Measurements from ENCODE around the gene GMDS.
"Not testable (repeated sequence)": the region's sequence is repeated elsewhere in the genome, so short reads cannot be mapped to it uniquely, and the experiment has no call there.

Gene GMDS

GRCh38 chr6:1856381-1856780 is 389.0 kb downstream of the GMDS start:
- Histone ChIP-seq H3K4me3 (ENCODE audit: low read length) (no peak overlapping the region), H3K27me3 (ENCODE audit: insufficient read depth, low read length) (no peaks in the 10 kb centered on the region), H3K27ac (ENCODE audit: low read length) (no peak overlapping the region), H3K36me3 (ENCODE audit: insufficient read depth, low read depth, low read length) (no peaks in the 10 kb centered on the region), H3K4me1 (ENCODE audit: insufficient read depth, low read length) (peaks cover 13% of the 10 kb centered on the region), H3K9ac (ENCODE audit: low read depth, low read length) (no peak overlapping the region), H3K9me3 (ENCODE audit: insufficient read depth, low read depth, low read length) (no peaks in the 10 kb centered on the region)

GRCh38 chr6:1855890-1856289 is 389.5 kb downstream of the GMDS start:
- Histone ChIP-seq H3K27ac (ENCODE audit: low read length) (no peak overlapping the region), H3K9ac (ENCODE audit: low read depth, low read length) (no peak overlapping the region), H3K9me3 (ENCODE audit: insufficient read depth, low read depth, low read length) (no peaks in the 10 kb centered on the region), H3K4me3 (ENCODE audit: low read length) (no peak overlapping the region), H3K36me3 (ENCODE audit: insufficient read depth, low read depth, low read length) (no peaks in the 10 kb centered on the region), H3K27me3 (ENCODE audit: insufficient read depth, low read length) (no peaks in the 10 kb centered on the region), H3K4me1 (ENCODE audit: insufficient read depth, low read length) (peaks cover 13% of the 10 kb centered on the region)

GRCh38 chr6:1854296-1854695 is 391.1 kb downstream of the GMDS start:
- H3K9me3 ChIP-seq (ENCODE audit: insufficient read depth, low read depth, low read length): no peaks in the 10 kb centered on the region
- no peak overlapping the region for H3K27ac ChIP-seq (ENCODE audit: low read length)
- H3K9ac ChIP-seq (ENCODE audit: low read depth, low read length): no peak overlapping the region
- peaks cover 13% of the 10 kb centered on the region for H3K4me1 ChIP-seq (ENCODE audit: insufficient read depth, low read length)
- no peaks in the 10 kb centered on the region for H3K27me3 ChIP-seq (ENCODE audit: insufficient read depth, low read length)
- no peaks in the 10 kb centered on the region for H3K36me3 ChIP-seq (ENCODE audit: insufficient read depth, low read depth, low read length)
- no peak overlapping the region for H3K4me3 ChIP-seq (ENCODE audit: low read length)

GRCh38 chr6:1853761-1854160 is 391.6 kb downstream of the GMDS start:
- Histone ChIP-seq H3K27me3 (ENCODE audit: insufficient read depth, low read length) (no peaks in the 10 kb centered on the region), H3K4me1 (ENCODE audit: insufficient read depth, low read length) (peaks cover 13% of the 10 kb centered on the region), H3K27ac (ENCODE audit: low read length) (no peak overlapping the region), H3K9me3 (ENCODE audit: insufficient read depth, low read depth, low read length) (no peaks in the 10 kb centered on the region), H3K4me3 (ENCODE audit: low read length) (no peak overlapping the region), H3K9ac (ENCODE audit: low read depth, low read length) (no peak overlapping the region), H3K36me3 (ENCODE audit: insufficient read depth, low read depth, low read length) (no peaks in the 10 kb centered on the region)

GRCh38 chr6:1851681-1852456 is 393.5 kb downstream of the GMDS start:
- no peak overlapping the region for H3K9ac ChIP-seq (ENCODE audit: low read depth, low read length)
- no peak overlapping the region for H3K27ac ChIP-seq (ENCODE audit: low read length)
- no peaks in the 10 kb centered on the region for H3K36me3 ChIP-seq (ENCODE audit: insufficient read depth, low read depth, low read length)
- no peak overlapping the region for H3K4me3 ChIP-seq (ENCODE audit: low read length)
- no peaks in the 10 kb centered on the region for H3K9me3 ChIP-seq (ENCODE audit: insufficient read depth, low read depth, low read length)
- no peaks in the 10 kb centered on the region for H3K27me3 ChIP-seq (ENCODE audit: insufficient read depth, low read length)
- peaks cover 12% of the 10 kb centered on the region for H3K4me1 ChIP-seq (ENCODE audit: insufficient read depth, low read length)

- H3K27ac ChIP-seq (ENCODE audit: low read length): no peak overlapping the region
- no peaks in the 10 kb centered on the region for H3K27me3 ChIP-seq (ENCODE audit: insufficient read depth, low read length)
- H3K9me3 ChIP-seq (ENCODE audit: insufficient read depth, low read depth, low read length): peaks cover 8% of the 10 kb centered on the region
- no peak overlapping the region for H3K4me3 ChIP-seq (ENCODE audit: low read length)
- no peaks in the 10 kb centered on the region for H3K36me3 ChIP-seq (ENCODE audit: insufficient read depth, low read depth, low read length)
- H3K9ac ChIP-seq (ENCODE audit: low read depth, low read length): no peak overlapping the region
- peaks cover 2% of the 10 kb centered on the region; the same call in 1 of the 2 replicates for H3K4me1 ChIP-seq (ENCODE audit: insufficient read depth, low read length)
Measured at GRCh38 chr6:1850840-1851157, 394.6 kb downstream of the GMDS start.

GRCh38 chr6:1850121-1850839 is 395.1 kb downstream of the GMDS start:
- no peaks in the 10 kb centered on the region for H3K36me3 ChIP-seq (ENCODE audit: insufficient read depth, low read depth, low read length)
- H3K4me1 ChIP-seq (ENCODE audit: insufficient read depth, low read length): no peaks in the 10 kb centered on the region
- no peak overlapping the region for H3K9ac ChIP-seq (ENCODE audit: low read depth, low read length)
- H3K27ac ChIP-seq (ENCODE audit: low read length): no peak overlapping the region
- peaks cover 13% of the 10 kb centered on the region for H3K9me3 ChIP-seq (ENCODE audit: insufficient read depth, low read depth, low read length)
- no peaks in the 10 kb centered on the region for H3K27me3 ChIP-seq (ENCODE audit: insufficient read depth, low read length)
- no peak overlapping the region for H3K4me3 ChIP-seq (ENCODE audit: low read length)

GRCh38 chr6:1849691-1850090 is 395.7 kb downstream of the GMDS start:
- Histone ChIP-seq H3K9ac (ENCODE audit: low read depth, low read length) (no peak overlapping the region), H3K27me3 (ENCODE audit: insufficient read depth, low read length) (no peaks in the 10 kb centered on the region), H3K27ac (ENCODE audit: low read length) (no peak overlapping the region), H3K4me1 (ENCODE audit: insufficient read depth, low read length) (no peaks in the 10 kb centered on the region), H3K36me3 (ENCODE audit: insufficient read depth, low read depth, low read length) (no peaks in the 10 kb centered on the region), H3K4me3 (ENCODE audit: low read length) (no peak overlapping the region), H3K9me3 (ENCODE audit: insufficient read depth, low read depth, low read length) (peaks cover 19% of the 10 kb centered on the region)

GRCh38 chr6:1848752-1849151 is 396.7 kb downstream of the GMDS start:
- H3K36me3 ChIP-seq (ENCODE audit: insufficient read depth, low read depth, low read length): no peaks in the 10 kb centered on the region
- H3K9ac ChIP-seq (ENCODE audit: low read depth, low read length): no peak overlapping the region
- no peak overlapping the region for H3K4me3 ChIP-seq (ENCODE audit: low read length)
- H3K27me3 ChIP-seq (ENCODE audit: insufficient read depth, low read length): no peaks in the 10 kb centered on the region
- H3K27ac ChIP-seq (ENCODE audit: low read length): no peak overlapping the region
- H3K9me3 ChIP-seq (ENCODE audit: insufficient read depth, low read depth, low read length): peaks cover 20% of the 10 kb centered on the region
- H3K4me1 ChIP-seq (ENCODE audit: insufficient read depth, low read length): no peaks in the 10 kb centered on the region

GRCh38 chr6:1846611-1847010 is 398.8 kb downstream of the GMDS start:
- H3K27ac ChIP-seq (ENCODE audit: low read length): no peak overlapping the region
- no peak overlapping the region for H3K9ac ChIP-seq (ENCODE audit: low read depth, low read length)
- H3K4me3 ChIP-seq (ENCODE audit: low read length): no peak overlapping the region
- no peaks in the 10 kb centered on the region for H3K27me3 ChIP-seq (ENCODE audit: insufficient read depth, low read length)
- no peaks in the 10 kb centered on the region for H3K4me1 ChIP-seq (ENCODE audit: insufficient read depth, low read length)
- peaks cover 20% of the 10 kb centered on the region for H3K9me3 ChIP-seq (ENCODE audit: insufficient read depth, low read depth, low read length)
- H3K36me3 ChIP-seq (ENCODE audit: insufficient read depth, low read depth, low read length): no peaks in the 10 kb centered on the region

- H3K4me1 ChIP-seq (ENCODE audit: insufficient read depth, low read length); H3K27ac ChIP-seq (ENCODE audit: low read length); H3K4me3 ChIP-seq (ENCODE audit: low read length); H3K27me3 ChIP-seq (ENCODE audit: insufficient read depth, low read length); H3K9ac ChIP-seq (ENCODE audit: low read depth, low read length); H3K36me3 ChIP-seq (ENCODE audit: insufficient read depth, low read depth, low read length): not testable (repeated sequence)
- H3K9me3 ChIP-seq (ENCODE audit: insufficient read depth, low read depth, low read length): peaks cover 20% of the 10 kb centered on the region
Measured at GRCh38 chr6:1845543-1845942, 399.9 kb downstream of the GMDS start.

- Histone ChIP-seq H3K36me3 (ENCODE audit: insufficient read depth, low read depth, low read length) (no peaks in the 10 kb centered on the region), H3K27ac (ENCODE audit: low read length) (no peak overlapping the region), H3K4me1 (ENCODE audit: insufficient read depth, low read length) (peaks cover 22% of the 10 kb centered on the region), H3K27me3 (ENCODE audit: insufficient read depth, low read length) (no peaks in the 10 kb centered on the region), H3K4me3 (ENCODE audit: low read length) (no peak overlapping the region), H3K9ac (ENCODE audit: low read depth, low read length) (no peak overlapping the region), H3K9me3 (ENCODE audit: insufficient read depth, low read depth, low read length) (peaks cover 20% of the 10 kb centered on the region)
Measured at GRCh38 chr6:1842334-1842733, 403.1 kb downstream of the GMDS start.

Data from iPS-20b (cell line).